Natural killer cell (primary cell): ENCODE results near the gene MYBPH. TPM values are rescaled to one million over a fixed set of nuclear protein-coding genes. Genes with fewer than 3 reads are reported as not detected.

Source experiments
- ATAC-seq, 3 donors: fragments of 150-1000 bp in 2 of 3; fragments of 200-7000 bp in 1 of 3; cut with Tn5 transposase; 1 replicate in 1 of 3; 2 replicates in 2 of 3; pipeline ENCODE4 v1.10.0; 2021; ENCODE audit warnings: mild to moderate bottlenecking in 2 of 3, moderate library complexity in 2 of 3
- DNase-seq, 2 donors: peaks; one replicate each; pipeline versions ENCODE4 v3.0.0 to v3.0.0-alpha.2; 2013 to 2021; ENCODE audit warnings: mixed read lengths in 1 of 2
- H3K27ac ChIP-seq: one replicate; pipeline ENCODE4 v1.5.1; 2013; ENCODE audit warnings: mild to moderate bottlenecking, low read length
- H3K27me3 ChIP-seq: one replicate; pipeline ENCODE4 v1.6.1; 2013; ENCODE audit warnings: low read length; ENCODE audit not compliant: control insufficient read depth, insufficient read depth
- H3K36me3 ChIP-seq: one replicate; pipeline ENCODE4 v1.6.1; 2013; ENCODE audit warnings: low read length; ENCODE audit not compliant: control insufficient read depth, insufficient read depth
- H3K4me1 ChIP-seq: one replicate; pipeline ENCODE4 v1.6.1; 2013; ENCODE audit warnings: low read length; ENCODE audit not compliant: control insufficient read depth, insufficient read depth
- H3K4me3 ChIP-seq: one replicate; pipeline ENCODE4 v1.5.1; 2013; ENCODE audit warnings: low read length
- H3K9me3 ChIP-seq: one replicate; pipeline ENCODE4 v1.6.1; 2013; ENCODE audit warnings: low read length; ENCODE audit not compliant: control insufficient read depth, insufficient read depth
- H3K27ac Mint-ChIP-seq, 2 donors: one replicate each; pipeline ENCODE4 v1.8.0; 2022; ENCODE audit warnings: mild to moderate bottlenecking in 2 of 2, mixed read lengths in 2 of 2, moderate library complexity in 1 of 2
- H3K27me3 Mint-ChIP-seq, 2 donors: one replicate each; pipeline ENCODE4 v1.8.0; 2022; ENCODE audit warnings: low read depth in 2 of 2, mixed read lengths in 2 of 2
- H3K36me3 Mint-ChIP-seq: one replicate; pipeline ENCODE4 v1.8.0; 2022; ENCODE audit warnings: mixed read lengths
- H3K4me1 Mint-ChIP-seq, 2 donors: one replicate each; pipeline ENCODE4 v1.8.0; 2022; ENCODE audit warnings: mixed read lengths in 2 of 2
- H3K4me3 Mint-ChIP-seq: one replicate; pipeline ENCODE4 v1.8.0; 2022; ENCODE audit warnings: mild to moderate bottlenecking, moderate library complexity, mixed read lengths
- H3K9me3 Mint-ChIP-seq, 2 donors: one replicate each; pipeline ENCODE4 v1.8.0; 2022; ENCODE audit warnings: mixed read lengths in 2 of 2
- CTCF ChIP-seq: fragments of 200-600 bp; IDR thresholded peaks from one replicate; pipeline ENCODE4 v1.8.0; 2022; ENCODE audit warnings: antibody characterized with exemption
- WGBS: methylation state at CpG from one replicate; pipeline ENCODE4 v1.1.7; 2013; ENCODE audit warnings: missing lambda C conversion rate; ENCODE audit not compliant: insufficient coverage; 5-methylcytosine and 5-hydroxymethylcytosine counted together
- intact Hi-C: fragments of 100-400 bp; cut with micrococcal nuclease; formaldehyde crosslinking; loops from one replicate; pipeline ENCODE4 v1.14.2; 2022
- total RNA-seq, 4 donors: library from RNA; stranded (reverse); fragments of 120-200 nt in 1 of 4; gene quantifications; one replicate each; pipeline versions ENCODE4 v1.2.3 to v1.2.4, GENCODE V29; 2013 to 2022

Gene MYBPH
- total RNA-seq, 3 donors from 2014 or later (not counting 1 experiment from before 2014, with no cell fraction given), result not detected

- no peak for DNase-seq
- intact Hi-C loops, result no loop called here
- peaks cover 0 to 12% of the 10 kb centered on the region in 2 donors for H3K27me3 Mint-ChIP-seq
Measured at GRCh38 chr1:203135636-203136305, 39.9 kb downstream of the MYBPH start.

GRCh38 chr1:203133970-203134725 is 41.5 kb downstream of the MYBPH start:
- no peak for TF ChIP-seq CTCF
- no peak overlapping the region for H3K27ac ChIP-seq
- H3K36me3 ChIP-seq, result no peaks in the 10 kb centered on the region
- Mint-ChIP-seq H3K27ac (no peak overlapping the region), H3K9me3 (no peaks in the 10 kb centered on the region), H3K4me1 (peaks cover 5 to 10% of the 10 kb centered on the region in 2 donors), H3K36me3 (no peaks in the 10 kb centered on the region), H3K4me3 (no peak overlapping the region), H3K27me3 (peaks cover 13 to 24% of the 10 kb centered on the region in 2 donors)
- H3K9me3 ChIP-seq, result no peaks in the 10 kb centered on the region
- ATAC-seq, result no peak
- DNase-seq, result no peak
- H3K4me1 ChIP-seq, result peaks cover 8% of the 10 kb centered on the region
- intact Hi-C loops, result no loop called here
- WGBS, result 84% methylated on average over 11 of the region's 12 CpGs
- no peak overlapping the region for H3K4me3 ChIP-seq
- H3K27me3 ChIP-seq, result no peaks in the 10 kb centered on the region

More at GRCh38 chr1:203135636-203136305, 39.9 kb downstream of the MYBPH start:
- H3K4me1 Mint-ChIP-seq, result peaks cover 5 to 10% of the 10 kb centered on the region in 2 donors
- H3K27ac Mint-ChIP-seq, result no peak overlapping the region
- Histone ChIP-seq H3K27me3 (no peaks in the 10 kb centered on the region), H3K9me3 (no peaks in the 10 kb centered on the region), H3K36me3 (no peaks in the 10 kb centered on the region), H3K4me3 (no peak overlapping the region), H3K4me1 (peaks cover 8% of the 10 kb centered on the region), H3K27ac (no peak overlapping the region)
- TF ChIP-seq CTCF, result no peak
- 0% methylated on average over 6 of the region's 8 CpGs for WGBS
- H3K4me3 Mint-ChIP-seq, result no peak overlapping the region
- H3K9me3 Mint-ChIP-seq, result no peaks in the 10 kb centered on the region
- H3K36me3 Mint-ChIP-seq, result no peaks in the 10 kb centered on the region
- ATAC-seq, result no peak

GRCh38 chr1:203131548-203132200 is 44.0 kb downstream of the MYBPH start:
- no peak for TF ChIP-seq CTCF
- Histone ChIP-seq H3K27me3 (peaks cover 6% of the 10 kb centered on the region), H3K36me3 (no peaks in the 10 kb centered on the region), H3K27ac (no peak overlapping the region), H3K4me1 (peaks cover 24% of the 10 kb centered on the region), H3K9me3 (no peaks in the 10 kb centered on the region), H3K4me3 (no peak overlapping the region)
- WGBS, result 77% methylated on average over 9 of the region's 9 CpGs
- Mint-ChIP-seq H3K27me3 (peaks cover 35 to 37% of the 10 kb centered on the region in 2 donors), H3K27ac (no peak overlapping the region), H3K36me3 (no peaks in the 10 kb centered on the region), H3K9me3 (no peaks in the 10 kb centered on the region), H3K4me3 (no peak overlapping the region), H3K4me1 (peaks cover 5 to 17% of the 10 kb centered on the region in 2 donors)
- DNase-seq (no peak), ATAC-seq (no peak)
- intact Hi-C loops, result no loop called here
